Keratinocyte (primary cell): Measurements from ENCODE around the gene ZNF423. TPM values are rescaled to one million over a fixed set of nuclear protein-coding genes. Genes with fewer than 3 reads are reported as not detected.

Experiments
- DNase-seq: peaks from one replicate; pipeline ENCODE4 v3.0.0-alpha.2; 2011; ENCODE audit warnings: low read depth, missing footprints, low spot score
- FAIRE-seq: peaks from 2 replicates; lab custom pipeline; 2011; peaks lifted over from hg19 to GRCh38; lab: Jason Lieb, UNC
- H2AFZ ChIP-seq: 2 replicates; pipeline ENCODE4 v1.6.0; 2012; ENCODE audit warnings: low read length, control low read depth, inconsistent platforms; ENCODE audit not compliant: control insufficient read depth
- H3K27ac ChIP-seq: 2 replicates; pipeline ENCODE4 v1.5.1; 2011; ENCODE audit warnings: low read length; ENCODE audit not compliant: control insufficient read depth, insufficient read depth
- H3K27me3 ChIP-seq: 3 replicates; pipeline ENCODE4 v1.6.0; 2011; ENCODE audit warnings: low read length; ENCODE audit not compliant: control insufficient read depth, insufficient read depth; ENCODE audit errors: extremely low read depth
- H3K36me3 ChIP-seq, 2 experiments: 2 replicates in 1 of 2; 3 replicates in 1 of 2; pipeline ENCODE4 v1.5.1; 2011; ENCODE audit warnings: low read length in 2 of 2, mild to moderate bottlenecking in 1 of 2; ENCODE audit not compliant: control insufficient read depth in 2 of 2, insufficient read depth in 2 of 2; ENCODE audit errors: extremely low read depth in 1 of 2
- H3K4me1 ChIP-seq: 3 replicates; pipeline ENCODE4 v1.5.1; 2011; ENCODE audit warnings: low read length; ENCODE audit not compliant: control insufficient read depth, insufficient read depth; ENCODE audit errors: extremely low read depth
- H3K4me2 ChIP-seq: 3 replicates; pipeline ENCODE4 v1.6.0; 2011; ENCODE audit warnings: low read depth, low read length; ENCODE audit not compliant: control insufficient read depth, insufficient read depth; ENCODE audit errors: extremely low read depth
- H3K4me3 ChIP-seq, 3 experiments: fragments of 200-600 bp in 1 of 3; sonication (generic) in 1 of 3; 2 replicates in 2 of 3; 3 replicates in 1 of 3; pipeline ENCODE4 v1.5.1; 2011 to 2016; ENCODE audit warnings: low read length in 3 of 3, mild to moderate bottlenecking in 3 of 3, control low read depth in 2 of 3, inconsistent platforms in 1 of 3, low read depth in 1 of 3, mixed read lengths in 1 of 3, mixed run types in 1 of 3, moderate library complexity in 1 of 3; ENCODE audit not compliant: control insufficient read depth in 2 of 3, insufficient read depth in 2 of 3; ENCODE audit errors: extremely low read depth in 1 of 3
- H3K79me2 ChIP-seq: 2 replicates; pipeline ENCODE4 v1.6.0; 2012; ENCODE audit warnings: low read length; ENCODE audit not compliant: control insufficient read depth, insufficient read depth
- H3K9ac ChIP-seq: 3 replicates; pipeline ENCODE4 v1.6.0; 2011; ENCODE audit warnings: low read length; ENCODE audit not compliant: control insufficient read depth, insufficient read depth; ENCODE audit errors: extremely low read depth
- H3K9me1 ChIP-seq: 3 replicates; pipeline ENCODE4 v1.6.0; 2011; ENCODE audit warnings: low read length; ENCODE audit not compliant: control insufficient read depth, insufficient read depth; ENCODE audit errors: extremely low read depth
- H3K9me3 ChIP-seq: 2 replicates; pipeline ENCODE4 v1.5.1; 2012; ENCODE audit warnings: low read depth, low read length; ENCODE audit not compliant: control insufficient read depth
- H4K20me1 ChIP-seq: 3 replicates; pipeline ENCODE4 v1.6.0; 2011; ENCODE audit warnings: low read length; ENCODE audit not compliant: control insufficient read depth, insufficient read depth; ENCODE audit errors: extremely low read depth
- EZH2 ChIP-seq: IDR thresholded peaks from one replicate; pipeline ENCODE4 v1.6.1; 2012; ENCODE audit warnings: inconsistent platforms, mild to moderate bottlenecking, low read length, moderate library complexity
- dilution Hi-C: fragments of 300-500 bp; cut with MboI; formaldehyde crosslinking; loops from one replicate; pipeline ENCODE4 v1.7.0; 2020; ENCODE audit warnings: low sequenced_read_pairs; ENCODE audit not compliant: extremely low pct_ligation_motif_present
- polyA plus RNA-seq, 5 experiments: library from polyadenylated mRNA; depleted of rRNA in 3 of 5; stranded (reverse) in 3 of 5; stranded (forward) in 1 of 5; unstranded in 1 of 5; fragments of >200 nt; gene quantifications; 1 replicate in 1 of 5; 2 replicates in 3 of 5; 3 replicates in 1 of 5; pipeline versions ENCODE4 v1.2.1 to v1.2.3, GENCODE V29; 2011 to 2012; ENCODE audit warnings: missing spikeins in 2 of 5, low read depth in 1 of 5, low replicate concordance in 1 of 5
- TF ChIP-seq, protein P1 (sequence below), 3 experiments: IDR thresholded peaks in 1 of 3; conservative IDR thresholded peaks in 1 of 3; optimal IDR thresholded peaks in 1 of 3; 2 replicates in 2 of 3; 3 replicates in 1 of 3; pipeline versions ENCODE3 to v1.5.1; 2011; ENCODE audit warnings: low read length in 3 of 3, mild to moderate bottlenecking in 3 of 3, moderate library complexity in 2 of 3, control low read depth in 1 of 3, inconsistent platforms in 1 of 3; ENCODE audit not compliant: insufficient read depth in 2 of 3; ENCODE audit errors: extremely low read depth in 1 of 3

Gene ZNF423
- polyA plus RNA-seq, 1 donor (not counting 4 experiments of a cell fraction or from before 2014, with no cell fraction given), result 0.05 TPM

DNA sequence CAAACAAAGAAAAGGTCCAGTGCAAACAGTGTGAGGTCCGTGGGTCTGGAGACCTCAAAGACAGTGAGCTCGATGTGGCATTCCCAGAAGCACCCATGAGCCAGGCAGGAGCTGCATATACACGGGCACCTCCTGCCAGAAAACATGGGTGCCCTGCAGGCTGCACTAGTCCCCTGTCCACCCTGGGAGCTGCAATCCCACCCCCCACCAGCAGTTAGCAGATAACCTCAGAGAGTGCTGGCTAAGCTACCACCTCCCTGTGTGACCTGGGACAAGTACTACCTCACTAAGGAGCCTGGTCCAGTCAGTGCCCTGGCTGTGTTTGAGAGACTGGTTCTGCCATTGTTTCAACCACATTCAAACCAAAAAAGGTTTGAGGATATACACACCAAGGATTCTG, 135.7 kb downstream of the ZNF423 start:
- H3K9me3 ChIP-seq, result no peaks in the 10 kb centered on the region
- no peak overlapping the region for H3K4me2 ChIP-seq
- H3K27me3 ChIP-seq, result no peaks in the 10 kb centered on the region
- no peak for FAIRE-seq
- dilution Hi-C loops, result no loop called here
- H3K36me3 ChIP-seq, result no peaks in the 10 kb centered on the region
- H3K79me2 ChIP-seq, result no peaks in the 10 kb centered on the region
- DNase-seq, result no peak
- H3K9me1 ChIP-seq, result no peaks in the 10 kb centered on the region
- no peak overlapping the region for H3K27ac ChIP-seq
- H4K20me1 ChIP-seq, result no peaks in the 10 kb centered on the region
- TF ChIP-seq, protein P1, sequence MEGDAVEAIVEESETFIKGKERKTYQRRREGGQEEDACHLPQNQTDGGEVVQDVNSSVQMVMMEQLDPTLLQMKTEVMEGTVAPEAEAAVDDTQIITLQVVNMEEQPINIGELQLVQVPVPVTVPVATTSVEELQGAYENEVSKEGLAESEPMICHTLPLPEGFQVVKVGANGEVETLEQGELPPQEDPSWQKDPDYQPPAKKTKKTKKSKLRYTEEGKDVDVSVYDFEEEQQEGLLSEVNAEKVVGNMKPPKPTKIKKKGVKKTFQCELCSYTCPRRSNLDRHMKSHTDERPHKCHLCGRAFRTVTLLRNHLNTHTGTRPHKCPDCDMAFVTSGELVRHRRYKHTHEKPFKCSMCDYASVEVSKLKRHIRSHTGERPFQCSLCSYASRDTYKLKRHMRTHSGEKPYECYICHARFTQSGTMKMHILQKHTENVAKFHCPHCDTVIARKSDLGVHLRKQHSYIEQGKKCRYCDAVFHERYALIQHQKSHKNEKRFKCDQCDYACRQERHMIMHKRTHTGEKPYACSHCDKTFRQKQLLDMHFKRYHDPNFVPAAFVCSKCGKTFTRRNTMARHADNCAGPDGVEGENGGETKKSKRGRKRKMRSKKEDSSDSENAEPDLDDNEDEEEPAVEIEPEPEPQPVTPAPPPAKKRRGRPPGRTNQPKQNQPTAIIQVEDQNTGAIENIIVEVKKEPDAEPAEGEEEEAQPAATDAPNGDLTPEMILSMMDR (optimal IDR thresholded peaks at IDR 0.05 in 1 of 3, IDR thresholded peaks at IDR 0.05 in 1 of 3, conservative IDR thresholded peaks at IDR 0.05 in 1 of 3; ENCODE audit: extremely low read depth in 1 of 3, insufficient read depth in 2 of 3, low read length in 3 of 3), result no peak
- TF ChIP-seq EZH2, result no peak
- H2AFZ ChIP-seq, result no peak overlapping the region
- H3K4me1 ChIP-seq, result no peaks in the 10 kb centered on the region
- H3K9ac ChIP-seq, result no peak overlapping the region
- H3K4me3 ChIP-seq, result no peak overlapping the region

DNA sequence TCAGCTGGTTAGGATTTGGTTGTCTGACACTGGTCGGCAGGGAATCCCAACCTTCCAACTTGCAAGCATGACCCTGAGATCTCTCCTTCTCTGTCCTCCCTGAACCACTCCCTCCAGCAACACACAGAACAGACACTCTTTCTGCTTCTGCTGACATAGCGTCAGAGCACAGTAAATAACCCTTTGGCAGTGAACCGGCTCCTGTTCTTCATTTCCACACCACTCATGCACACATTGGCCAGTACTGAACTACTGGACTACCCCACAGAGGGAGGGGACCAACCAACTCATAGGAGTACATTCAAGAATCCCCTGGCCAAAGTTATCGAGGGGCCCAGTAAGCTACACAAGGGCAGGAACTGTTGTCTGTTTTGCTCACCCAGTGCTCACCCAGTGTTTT, 138.2 kb downstream of the ZNF423 start:
- FAIRE-seq, result no peak
- Histone ChIP-seq H4K20me1 (no peaks in the 10 kb centered on the region), H3K9ac (no peak overlapping the region), H3K79me2 (no peaks in the 10 kb centered on the region), H3K9me1 (no peaks in the 10 kb centered on the region), H2AFZ (no peak overlapping the region), H3K4me1 (no peaks in the 10 kb centered on the region), H3K4me3 (no peak overlapping the region), H3K36me3 (no peaks in the 10 kb centered on the region), H3K27ac (no peak overlapping the region), H3K27me3 (no peaks in the 10 kb centered on the region), H3K9me3 (no peaks in the 10 kb centered on the region), H3K4me2 (no peak overlapping the region)
- dilution Hi-C loops, result no loop called here
- DNase-seq, result no peak
- TF ChIP-seq, protein P1 (optimal IDR thresholded peaks at IDR 0.05 in 1 of 3, IDR thresholded peaks at IDR 0.05 in 1 of 3, conservative IDR thresholded peaks at IDR 0.05 in 1 of 3; ENCODE audit: extremely low read depth in 1 of 3, insufficient read depth in 2 of 3, low read length in 3 of 3), result no peak
- no peak for TF ChIP-seq EZH2
